Measurements from ENCODE around the gene TRIM52. TPM values are rescaled to one million over a fixed set of nuclear protein-coding genes. Genes with fewer than 3 reads are reported as not detected.

TRIM52 gene
- total and polyA plus RNA-seq, 2 of the 13 experiments (the other 11 are each of a cell fraction or from before 2014, with no cell fraction given): 7.2 to 11.6 TPM

GRCh38 chr5:181246276-181247049, 14.5 kb downstream of the TRIM52 start (continued):
- no peak for TF ChIP-seq ZIK1 (CRISPR knock-in tag; IDR thresholded peaks at IDR 0.05; ENCODE audit: borderline replicate concordance, low read depth)
- TF ChIP-seq, protein P1, sequence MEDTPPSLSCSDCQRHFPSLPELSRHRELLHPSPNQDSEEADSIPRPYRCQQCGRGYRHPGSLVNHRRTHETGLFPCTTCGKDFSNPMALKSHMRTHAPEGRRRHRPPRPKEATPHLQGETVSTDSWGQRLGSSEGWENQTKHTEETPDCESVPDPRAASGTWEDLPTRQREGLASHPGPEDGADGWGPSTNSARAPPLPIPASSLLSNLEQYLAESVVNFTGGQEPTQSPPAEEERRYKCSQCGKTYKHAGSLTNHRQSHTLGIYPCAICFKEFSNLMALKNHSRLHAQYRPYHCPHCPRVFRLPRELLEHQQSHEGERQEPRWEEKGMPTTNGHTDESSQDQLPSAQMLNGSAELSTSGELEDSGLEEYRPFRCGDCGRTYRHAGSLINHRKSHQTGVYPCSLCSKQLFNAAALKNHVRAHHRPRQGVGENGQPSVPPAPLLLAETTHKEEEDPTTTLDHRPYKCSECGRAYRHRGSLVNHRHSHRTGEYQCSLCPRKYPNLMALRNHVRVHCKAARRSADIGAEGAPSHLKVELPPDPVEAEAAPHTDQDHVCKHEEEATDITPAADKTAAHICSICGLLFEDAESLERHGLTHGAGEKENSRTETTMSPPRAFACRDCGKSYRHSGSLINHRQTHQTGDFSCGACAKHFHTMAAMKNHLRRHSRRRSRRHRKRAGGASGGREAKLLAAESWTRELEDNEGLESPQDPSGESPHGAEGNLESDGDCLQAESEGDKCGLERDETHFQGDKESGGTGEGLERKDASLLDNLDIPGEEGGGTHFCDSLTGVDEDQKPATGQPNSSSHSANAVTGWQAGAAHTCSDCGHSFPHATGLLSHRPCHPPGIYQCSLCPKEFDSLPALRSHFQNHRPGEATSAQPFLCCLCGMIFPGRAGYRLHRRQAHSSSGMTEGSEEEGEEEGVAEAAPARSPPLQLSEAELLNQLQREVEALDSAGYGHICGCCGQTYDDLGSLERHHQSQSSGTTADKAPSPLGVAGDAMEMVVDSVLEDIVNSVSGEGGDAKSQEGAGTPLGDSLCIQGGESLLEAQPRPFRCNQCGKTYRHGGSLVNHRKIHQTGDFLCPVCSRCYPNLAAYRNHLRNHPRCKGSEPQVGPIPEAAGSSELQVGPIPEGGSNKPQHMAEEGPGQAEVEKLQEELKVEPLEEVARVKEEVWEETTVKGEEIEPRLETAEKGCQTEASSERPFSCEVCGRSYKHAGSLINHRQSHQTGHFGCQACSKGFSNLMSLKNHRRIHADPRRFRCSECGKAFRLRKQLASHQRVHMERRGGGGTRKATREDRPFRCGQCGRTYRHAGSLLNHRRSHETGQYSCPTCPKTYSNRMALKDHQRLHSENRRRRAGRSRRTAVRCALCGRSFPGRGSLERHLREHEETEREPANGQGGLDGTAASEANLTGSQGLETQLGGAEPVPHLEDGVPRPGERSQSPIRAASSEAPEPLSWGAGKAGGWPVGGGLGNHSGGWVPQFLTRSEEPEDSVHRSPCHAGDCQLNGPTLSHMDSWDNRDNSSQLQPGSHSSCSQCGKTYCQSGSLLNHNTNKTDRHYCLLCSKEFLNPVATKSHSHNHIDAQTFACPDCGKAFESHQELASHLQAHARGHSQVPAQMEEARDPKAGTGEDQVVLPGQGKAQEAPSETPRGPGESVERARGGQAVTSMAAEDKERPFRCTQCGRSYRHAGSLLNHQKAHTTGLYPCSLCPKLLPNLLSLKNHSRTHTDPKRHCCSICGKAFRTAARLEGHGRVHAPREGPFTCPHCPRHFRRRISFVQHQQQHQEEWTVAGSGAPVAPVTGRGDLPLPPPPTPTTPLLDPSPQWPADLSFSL (CRISPR knock-in tag; IDR thresholded peaks at IDR 0.05): no peak
- TF ChIP-seq HIVEP1 (CRISPR knock-in tag; IDR thresholded peaks at IDR 0.05): 0 out of 2 replicates have a peak, but pooled peaks have one; percentile 5
- no peak for TF ChIP-seq SYNCRIP (IDR thresholded peaks at IDR 0.05; ENCODE audit: insufficient read depth, low read depth, low read length)
- TF ChIP-seq EZH2 (conservative IDR thresholded peaks at IDR 0.05; ENCODE audit: low read depth, low read length): no peak
- no peak for TF ChIP-seq CEBPZ (IDR thresholded peaks at IDR 0.05; ENCODE audit: low read length)
- 0 out of 2 replicates have a peak, but pooled peaks have one; percentile 42 for TF ChIP-seq ZNF570 (CRISPR knock-in tag; IDR thresholded peaks at IDR 0.05; ENCODE audit: borderline replicate concordance)
- TF ChIP-seq EED (CRISPR knock-in tag; IDR thresholded peaks at IDR 0.05): no peak
- TF ChIP-seq MAFK (conservative IDR thresholded peaks at IDR 0.05 in 1 of 2, IDR thresholded peaks at IDR 0.05 in 1 of 2; ENCODE audit: low read length in 2 of 2): no peak
- no peak for TF ChIP-seq SMAD9 (CRISPR knock-in tag; IDR thresholded peaks at IDR 0.05)
- TF ChIP-seq MAZ (IDR thresholded peaks at IDR 0.05; ENCODE audit: borderline replicate concordance, low read depth, low read length): 0 out of 2 replicates have a peak, but pooled peaks have one; percentile 44
- TF ChIP-seq MAZ (CRISPR knock-in tag; IDR thresholded peaks at IDR 0.05; ENCODE audit: low read depth): 0 out of 2 replicates have a peak, but pooled peaks have one; percentile 8
- no peak for TF ChIP-seq CHCHD3 (CRISPR knock-in tag; IDR thresholded peaks at IDR 0.05)
- TF ChIP-seq MZF1 (CRISPR knock-in tag; IDR thresholded peaks at IDR 0.05; ENCODE audit: borderline replicate concordance): no peak
- TF ChIP-seq ZNF431 (CRISPR knock-in tag; IDR thresholded peaks at IDR 0.05; ENCODE audit: borderline replicate concordance, low read depth): no peak; the same call in 1 of the 2 replicates
- TF ChIP-seq E2F5 (CRISPR knock-in tag; conservative IDR thresholded peaks at IDR 0.05): no peak
- no peak; the same call in 1 of the 2 replicates for TF ChIP-seq KDM5B (CRISPR knock-in tag; IDR thresholded peaks at IDR 0.05; ENCODE audit: borderline replicate concordance)

Measured in HepG2 (cell line).